H9 (cell line): ENCODE results near the gene FPGS. TPM values are rescaled to one million over a fixed set of nuclear protein-coding genes. Genes with fewer than 3 reads are reported as not detected.

Experiments
- DNase-seq: peaks from one replicate; pipeline ENCODE4 v3.0.0-alpha.2; 2017
- H2AFZ ChIP-seq: one replicate; pipeline ENCODE4 v1.6.1; 2013; ENCODE audit warnings: mild to moderate bottlenecking, low read length, control low read depth, moderate library complexity
- H2AK5ac ChIP-seq: 2 replicates; pipeline ENCODE4 v1.6.1; 2013; ENCODE audit warnings: low read length, control low read depth, mixed read lengths; ENCODE audit not compliant: insufficient read length
- H2BK120ac ChIP-seq: one replicate; pipeline ENCODE4 v1.6.1; 2013; ENCODE audit warnings: low read depth, mild to moderate bottlenecking, low read length, control low read depth, inconsistent platforms; ENCODE audit not compliant: poor library complexity, severe bottlenecking
- H2BK12ac ChIP-seq: 2 replicates; pipeline ENCODE4 v1.6.1; 2013; ENCODE audit warnings: low read length, control low read depth, mixed read lengths, low read depth; ENCODE audit not compliant: insufficient read length
- H2BK15ac ChIP-seq: 2 replicates; pipeline ENCODE4 v1.6.1; 2013; ENCODE audit warnings: low read depth, low read length, control low read depth
- H2BK20ac ChIP-seq: one replicate; pipeline ENCODE4 v1.6.1; 2013; ENCODE audit warnings: low read depth, mild to moderate bottlenecking, low read length, control low read depth, inconsistent platforms; ENCODE audit not compliant: poor library complexity, severe bottlenecking
- H2BK5ac ChIP-seq: 2 replicates; pipeline ENCODE4 v1.6.1; 2013; ENCODE audit warnings: low read length, control low read depth, mixed read lengths; ENCODE audit not compliant: insufficient read length
- H3K14ac ChIP-seq: 2 replicates; pipeline ENCODE4 v1.6.1; 2013; ENCODE audit warnings: low read length, control low read depth; ENCODE audit not compliant: insufficient read depth
- H3K18ac ChIP-seq: 2 replicates; pipeline ENCODE4 v1.6.1; 2013; ENCODE audit warnings: low read depth, mild to moderate bottlenecking, mixed read lengths, low read length, control low read depth; ENCODE audit not compliant: insufficient read length
- H3K23ac ChIP-seq: 2 replicates; pipeline ENCODE4 v1.6.1; 2013; ENCODE audit warnings: low read length, control low read depth, mixed read lengths, low read depth; ENCODE audit not compliant: insufficient read length
- H3K23me2 ChIP-seq: 2 replicates; pipeline ENCODE4 v1.6.1; 2013; ENCODE audit warnings: low read depth, mild to moderate bottlenecking, mixed read lengths, low read length, control low read depth; ENCODE audit not compliant: insufficient read length, poor library complexity, severe bottlenecking
- H3K27ac ChIP-seq: 2 replicates; pipeline ENCODE4 v1.5.1; 2013; ENCODE audit warnings: low read length, control low read depth, mixed read lengths, low read depth; ENCODE audit not compliant: insufficient read length
- H3K27me3 ChIP-seq: 2 replicates; pipeline ENCODE4 v1.6.1; 2013; ENCODE audit warnings: low read length, control low read depth, inconsistent platforms; ENCODE audit not compliant: insufficient read depth
- H3K4ac ChIP-seq: 2 replicates; pipeline ENCODE4 v1.6.1; 2013; ENCODE audit warnings: low read depth, mild to moderate bottlenecking, control low read depth, inconsistent platforms, low read length, moderate library complexity
- H3K4me1 ChIP-seq: 2 replicates; pipeline ENCODE4 v1.6.1; 2013; ENCODE audit warnings: low read length, control low read depth, inconsistent platforms; ENCODE audit not compliant: insufficient read depth
- H3K4me2 ChIP-seq: 2 replicates; pipeline ENCODE4 v1.6.1; 2013; ENCODE audit warnings: low read length, control low read depth, mixed read lengths; ENCODE audit not compliant: insufficient read length, insufficient read depth
- H3K56ac ChIP-seq: 2 replicates; pipeline ENCODE4 v1.6.1; 2013; ENCODE audit warnings: low read depth, mild to moderate bottlenecking, mixed read lengths, low read length, control low read depth; ENCODE audit not compliant: insufficient read length
- H3K79me1 ChIP-seq: 2 replicates; pipeline ENCODE4 v1.6.1; 2013; ENCODE audit warnings: low read depth, mild to moderate bottlenecking, moderate library complexity, low read length, control low read depth, inconsistent platforms; ENCODE audit not compliant: insufficient read depth, poor library complexity, severe bottlenecking
- H3K79me2 ChIP-seq: 2 replicates; pipeline ENCODE4 v1.6.1; 2013; ENCODE audit warnings: low read length, control low read depth, inconsistent platforms; ENCODE audit not compliant: insufficient read depth
- H3K9ac ChIP-seq: 2 replicates; pipeline ENCODE4 v1.6.1; 2013; ENCODE audit warnings: low read length, control low read depth, mixed read lengths; ENCODE audit not compliant: insufficient read length; ENCODE audit errors: extremely low read depth
- H3K9me3 ChIP-seq: one replicate; pipeline ENCODE4 v1.6.1; 2013; ENCODE audit warnings: low read depth, low read length, inconsistent platforms; ENCODE audit not compliant: control insufficient read depth
- H3T11ph ChIP-seq: one replicate; pipeline ENCODE4 v1.6.1; 2013; ENCODE audit warnings: mild to moderate bottlenecking, low read length, control low read depth, inconsistent platforms
- H4K20me1 ChIP-seq: one replicate; pipeline ENCODE4 v1.6.1; 2013; ENCODE audit not compliant: control insufficient read depth, insufficient read length, insufficient read depth
- H4K5ac ChIP-seq: 2 replicates; pipeline ENCODE4 v1.6.1; 2013; ENCODE audit warnings: low read depth, mild to moderate bottlenecking, mixed read lengths, low read length, control low read depth; ENCODE audit not compliant: insufficient read length
- H4K8ac ChIP-seq: replicated peaks from 2 replicates; pipeline ENCODE4 v1.6.1; 2013; ENCODE audit warnings: low read length, control low read depth, mixed read lengths, low read depth; ENCODE audit not compliant: insufficient read length
- H4K91ac ChIP-seq: 2 replicates; pipeline ENCODE4 v1.6.1; 2013; ENCODE audit warnings: low read depth, mild to moderate bottlenecking, moderate library complexity, mixed read lengths, low read length, control low read depth; ENCODE audit not compliant: insufficient read length
- H3K27ac Mint-ChIP-seq, 3 experiments: 2 replicates in 2 of 3; 3 replicates in 1 of 3; pipeline ENCODE4 v1.8.0; 2020 to 2021; ENCODE audit warnings: mixed read lengths in 3 of 3, mild to moderate bottlenecking in 1 of 3, moderate library complexity in 1 of 3
- H3K27me3 Mint-ChIP-seq: 2 replicates; pipeline ENCODE4 v1.8.0; 2021; ENCODE audit warnings: low read depth, mild to moderate bottlenecking, moderate library complexity, mixed read lengths
- H3K36me3 Mint-ChIP-seq, 3 experiments: 2 replicates in 2 of 3; 3 replicates in 1 of 3; pipeline ENCODE4 v1.8.0; 2020 to 2021; ENCODE audit warnings: low read depth in 3 of 3, mixed read lengths in 3 of 3; ENCODE audit not compliant: insufficient read depth in 1 of 3
- H3K4me1 Mint-ChIP-seq, 2 experiments: 2 replicates each; pipeline ENCODE4 v1.8.0; 2020; ENCODE audit warnings: mixed read lengths in 2 of 2
- H3K4me3 Mint-ChIP-seq, 2 experiments: 2 replicates in 1 of 2; 3 replicates in 1 of 2; pipeline ENCODE4 v1.8.0; 2020 to 2021; ENCODE audit warnings: mild to moderate bottlenecking in 2 of 2, mixed read lengths in 2 of 2, moderate library complexity in 1 of 2
- H3K9me3 Mint-ChIP-seq, 2 experiments: 2 replicates in 1 of 2; 3 replicates in 1 of 2; pipeline ENCODE4 v1.8.0; 2020; ENCODE audit warnings: mild to moderate bottlenecking in 2 of 2, mixed read lengths in 2 of 2, moderate library complexity in 1 of 2
- WGBS: extraction: QIAGEN DNeasy Blood & Tissue Kit; methylation state at CpG from one replicate; pipeline ENCODE4 v1.1.7; 2013; ENCODE audit warnings: missing lambda C conversion rate, low lambda C conversion rate, mixed read lengths; ENCODE audit not compliant: insufficient read length; ENCODE audit errors: extremely low coverage; 5-methylcytosine and 5-hydroxymethylcytosine counted together
- total RNA-seq: library from RNA; stranded (reverse); gene quantifications from 2 replicates; pipeline ENCODE4 v1.2.1, GENCODE V29; 2021
- TF ChIP-seq, protein P1 (sequence below): fragments of 200-600 bp; sonication (generic); conservative IDR thresholded peaks from 3 replicates; pipeline ENCODE4 v1.8.0; 2021; ENCODE audit warnings: antibody characterized with exemption, mild to moderate bottlenecking

The FPGS gene
- total RNA-seq, 1 experiment from 2014 or later = 68.4 TPM

DNA sequence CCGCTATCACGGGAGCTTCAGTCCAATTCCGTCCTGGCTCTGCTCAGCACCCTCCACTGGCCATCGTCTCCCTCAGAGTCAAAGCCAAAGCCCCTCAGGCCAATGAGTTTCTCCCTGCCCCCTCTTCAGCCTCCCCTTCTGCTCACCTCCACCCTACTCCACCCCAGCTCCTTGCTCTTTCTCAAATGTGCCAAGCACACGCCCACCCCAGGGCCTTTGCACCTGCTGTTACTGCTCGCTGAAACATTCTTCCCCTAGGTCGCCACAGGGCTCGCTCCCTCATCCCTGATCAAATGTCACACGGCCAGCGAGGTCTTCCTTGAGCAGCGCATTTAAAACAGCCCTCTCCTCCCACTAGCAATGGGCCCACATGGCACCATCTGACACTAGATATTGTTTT, 58.1 kb downstream of the FPGS start:
- Histone ChIP-seq H3K23me2 (peaks cover 3% of the 10 kb centered on the region), H3K27ac (no peak overlapping the region), H3K14ac (no peak overlapping the region), H4K8ac (no peak overlapping the region), H3K56ac (no peak overlapping the region), H2BK5ac (no peak overlapping the region), H2BK120ac (no peak overlapping the region), H2BK20ac (no peak overlapping the region), H3K27me3 (no peaks in the 10 kb centered on the region), H3K4ac (no peak overlapping the region), H4K20me1 (no peaks in the 10 kb centered on the region), H3K9me3 (no peaks in the 10 kb centered on the region), H3K79me1 (no peaks in the 10 kb centered on the region), H3K79me2 (no peaks in the 10 kb centered on the region), H4K5ac (no peak overlapping the region), H3K4me2 (no peak overlapping the region), H2AK5ac (no peak overlapping the region), H2BK15ac (no peak overlapping the region), H3K18ac (no peak overlapping the region), H2AFZ (no peak overlapping the region), H3K9ac (no peak overlapping the region), H4K91ac (no peak overlapping the region), H3T11ph (no peak overlapping the region), H3K23ac (no peak overlapping the region), H2BK12ac (no peak overlapping the region), H3K4me1 (no peaks in the 10 kb centered on the region)
- no peak overlapping the region; a peak in 2 of 7 replicates for H3K27ac Mint-ChIP-seq
- H3K9me3 Mint-ChIP-seq = no peaks in the 10 kb centered on the region
- DNase-seq = no peak
- no peaks in the 10 kb centered on the region; the same call in none of the 2 replicates for H3K27me3 Mint-ChIP-seq
- H3K4me1 Mint-ChIP-seq = peaks cover 7 to 12% of the 10 kb centered on the region in 2 experiments
- H3K4me3 Mint-ChIP-seq = no peak overlapping the region
- no peaks in the 10 kb centered on the region; a peak in 1 of 7 replicates for H3K36me3 Mint-ChIP-seq
- no CpG with 5 or more reads among the region's 11 CpGs for WGBS
- TF ChIP-seq, protein P1, sequence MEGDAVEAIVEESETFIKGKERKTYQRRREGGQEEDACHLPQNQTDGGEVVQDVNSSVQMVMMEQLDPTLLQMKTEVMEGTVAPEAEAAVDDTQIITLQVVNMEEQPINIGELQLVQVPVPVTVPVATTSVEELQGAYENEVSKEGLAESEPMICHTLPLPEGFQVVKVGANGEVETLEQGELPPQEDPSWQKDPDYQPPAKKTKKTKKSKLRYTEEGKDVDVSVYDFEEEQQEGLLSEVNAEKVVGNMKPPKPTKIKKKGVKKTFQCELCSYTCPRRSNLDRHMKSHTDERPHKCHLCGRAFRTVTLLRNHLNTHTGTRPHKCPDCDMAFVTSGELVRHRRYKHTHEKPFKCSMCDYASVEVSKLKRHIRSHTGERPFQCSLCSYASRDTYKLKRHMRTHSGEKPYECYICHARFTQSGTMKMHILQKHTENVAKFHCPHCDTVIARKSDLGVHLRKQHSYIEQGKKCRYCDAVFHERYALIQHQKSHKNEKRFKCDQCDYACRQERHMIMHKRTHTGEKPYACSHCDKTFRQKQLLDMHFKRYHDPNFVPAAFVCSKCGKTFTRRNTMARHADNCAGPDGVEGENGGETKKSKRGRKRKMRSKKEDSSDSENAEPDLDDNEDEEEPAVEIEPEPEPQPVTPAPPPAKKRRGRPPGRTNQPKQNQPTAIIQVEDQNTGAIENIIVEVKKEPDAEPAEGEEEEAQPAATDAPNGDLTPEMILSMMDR = no peak
